H1 (cell line): ENCODE results near the gene GADD45GIP1. TPM values are rescaled to one million over a fixed set of nuclear protein-coding genes. Genes with fewer than 3 reads are reported as not detected.
"Not testable (repeated sequence)": the region's sequence is repeated elsewhere in the genome, so short reads cannot be mapped to it uniquely, and the experiment has no call there.

Experiments used
- CTCF ChIA-PET: fragments of 300-600 bp; sonication (Branson Sonifier 250); formaldehyde crosslinking; loops from one replicate; lab custom pipeline; 2021; ENCODE audit not compliant: partially characterized antibody; lab: Charles Lee
- POLR2A ChIA-PET: fragments of 300-600 bp; sonication (Branson Sonifier 250); formaldehyde crosslinking; loops from one replicate; lab custom pipeline; 2021; ENCODE audit warnings: inconsistent platforms; ENCODE audit not compliant: partially characterized antibody; lab: Charles Lee
- DNase-seq, 2 experiments: peaks; one replicate each; pipeline versions ENCODE4 v3.0.0 to v3.0.0-alpha.2; 2010 to 2022; ENCODE audit warnings: low spot score in 2 of 2, low read depth in 1 of 2, mixed read lengths in 1 of 2
- FAIRE-seq: peaks from 2 replicates; lab custom pipeline; 2011; peaks lifted over from hg19 to GRCh38; lab: Jason Lieb, UNC
- H2AFZ ChIP-seq: 2 replicates; pipeline ENCODE4 v1.8.1; 2012; ENCODE audit warnings: low read length, inconsistent platforms
- H2AK5ac ChIP-seq: 2 replicates; pipeline ENCODE4 v1.6.1; 2013; ENCODE audit warnings: low read depth, low read length
- H2BK120ac ChIP-seq: replicated peaks from 2 replicates; pipeline ENCODE3; 2013; ENCODE audit warnings: low read depth, low read length, inconsistent platforms
- H2BK12ac ChIP-seq: 2 replicates; pipeline ENCODE4 v1.6.1; 2013; ENCODE audit warnings: low read depth, low read length
- H2BK15ac ChIP-seq: 2 replicates; pipeline ENCODE4 v1.6.1; 2013; ENCODE audit warnings: low read length
- H2BK20ac ChIP-seq: 2 replicates; pipeline ENCODE4 v1.6.1; 2013; ENCODE audit warnings: low read length
- H2BK5ac ChIP-seq: 2 replicates; pipeline ENCODE4 v1.6.1; 2013; ENCODE audit warnings: low read depth, low read length
- H3K14ac ChIP-seq: 2 replicates; pipeline ENCODE4 v1.6.1; 2013; ENCODE audit warnings: inconsistent platforms; ENCODE audit not compliant: insufficient read length
- H3K18ac ChIP-seq: 2 replicates; pipeline ENCODE4 v1.6.1; 2013; ENCODE audit warnings: low read length; ENCODE audit errors: extremely low read depth
- H3K23ac ChIP-seq: 2 replicates; pipeline ENCODE4 v1.6.1; 2013; ENCODE audit warnings: inconsistent platforms; ENCODE audit not compliant: insufficient read length
- H3K23me2 ChIP-seq: 2 replicates; pipeline ENCODE4 v1.6.1; 2013; ENCODE audit warnings: low read depth, low read length
- H3K27ac ChIP-seq: 2 replicates; pipeline ENCODE4 v1.6.1; 2011; ENCODE audit warnings: low read depth, low read length, inconsistent platforms
- H3K27me3 ChIP-seq, 4 experiments: replicated peaks in 1 of 4; 1 replicate in 1 of 4; 2 replicates in 3 of 4; pipeline versions ENCODE4 v1.6.1 to v1.8.1; 2011 to 2013; ENCODE audit warnings: low read length in 3 of 4, mild to moderate bottlenecking in 3 of 4, inconsistent platforms in 2 of 4, mixed read lengths in 2 of 4, moderate library complexity in 1 of 4; ENCODE audit not compliant: control insufficient read depth in 3 of 4, insufficient read depth in 3 of 4; ENCODE audit errors: extremely low read depth in 1 of 4
- H3K36me3 ChIP-seq, 4 experiments: 2 replicates each; pipeline versions ENCODE4 v1.6.1 to v1.8.1; 2011 to 2013; ENCODE audit warnings: mild to moderate bottlenecking in 4 of 4, low read length in 3 of 4, moderate library complexity in 2 of 4, control low read depth in 1 of 4, inconsistent platforms in 1 of 4; ENCODE audit not compliant: insufficient read depth in 4 of 4, control insufficient read depth in 2 of 4
- H3K4ac ChIP-seq: replicated peaks from 2 replicates; pipeline ENCODE3; 2013; ENCODE audit warnings: low read length, low read depth, mixed read lengths, inconsistent platforms; ENCODE audit not compliant: insufficient read length
- H3K4me1 ChIP-seq, 4 experiments: replicated peaks in 1 of 4; 1 replicate in 1 of 4; 2 replicates in 3 of 4; pipeline versions ENCODE4 v1.6.1 to v1.8.1; 2011 to 2013; ENCODE audit warnings: low read length in 3 of 4, inconsistent platforms in 2 of 4, mixed read lengths in 1 of 4; ENCODE audit not compliant: insufficient read depth in 4 of 4, control insufficient read depth in 3 of 4
- H3K4me2 ChIP-seq, 2 experiments: 2 replicates each; pipeline versions ENCODE4 v1.6.1 to v1.8.1; 2011 to 2013; ENCODE audit warnings: low read depth in 2 of 2, low read length in 2 of 2, control low read depth in 1 of 2, inconsistent platforms in 1 of 2, mild to moderate bottlenecking in 1 of 2; ENCODE audit not compliant: insufficient read depth in 1 of 2
- H3K4me3 ChIP-seq, 4 experiments: fragments of 200-600, 300-600 bp in 1 of 4; sonication (generic), shearing (Covaris generic), sonication (Bioruptor Twin) in 1 of 4; 2 replicates each; pipeline versions ENCODE4 v1.5.1 to v1.8.1; 2011 to 2016; ENCODE audit warnings: low read length in 4 of 4, low read depth in 3 of 4, control low read depth in 2 of 4, inconsistent platforms in 2 of 4, mild to moderate bottlenecking in 2 of 4, mixed read lengths in 1 of 4, moderate library complexity in 1 of 4; ENCODE audit not compliant: insufficient read depth in 2 of 4; ENCODE audit errors: extremely low read depth in 1 of 4
- H3K56ac ChIP-seq: replicated peaks from 2 replicates; pipeline ENCODE3; 2013; ENCODE audit warnings: low read depth, mild to moderate bottlenecking, mixed read lengths, low read length, inconsistent platforms; ENCODE audit not compliant: insufficient read length
- H3K79me1 ChIP-seq: 2 replicates; pipeline ENCODE4 v1.6.1; 2013; ENCODE audit warnings: low read depth, low read length, control low read depth
- H3K79me2 ChIP-seq, 2 experiments: 2 replicates each; pipeline versions ENCODE4 v1.6.1 to v1.8.1; 2012 to 2013; ENCODE audit warnings: low read length in 2 of 2, mild to moderate bottlenecking in 2 of 2, inconsistent platforms in 1 of 2; ENCODE audit not compliant: insufficient read depth in 2 of 2, control insufficient read depth in 1 of 2
- H3K9ac ChIP-seq, 4 experiments: replicated peaks in 1 of 4; 1 replicate in 1 of 4; 2 replicates in 3 of 4; pipeline versions ENCODE4 v1.6.1 to v1.8.1; 2011 to 2013; ENCODE audit warnings: low read depth in 3 of 4, low read length in 3 of 4, control low read depth in 2 of 4, mild to moderate bottlenecking in 2 of 4, moderate library complexity in 2 of 4, inconsistent platforms in 1 of 4; ENCODE audit errors: extremely low read depth in 1 of 4
- H3K9me3 ChIP-seq, 2 experiments: 2 replicates each; pipeline versions ENCODE4 v1.6.1 to v1.8.1; 2012 to 2013; ENCODE audit warnings: mild to moderate bottlenecking in 2 of 2, moderate library complexity in 2 of 2, control low read depth in 1 of 2, inconsistent platforms in 1 of 2, low read depth in 1 of 2, low read length in 1 of 2, mixed read lengths in 1 of 2; ENCODE audit not compliant: insufficient read depth in 2 of 2
- H4K20me1 ChIP-seq, 2 experiments: replicated peaks in 1 of 2; 2 replicates each; pipeline versions ENCODE3 to v1.8.1; 2011 to 2013; ENCODE audit warnings: inconsistent platforms in 2 of 2, low read length in 2 of 2, mild to moderate bottlenecking in 1 of 2; ENCODE audit not compliant: insufficient read depth in 2 of 2, control insufficient read depth in 1 of 2
- H4K5ac ChIP-seq: 2 replicates; pipeline ENCODE4 v1.6.1; 2013; ENCODE audit warnings: low read length, low read depth, mixed read lengths, inconsistent platforms; ENCODE audit not compliant: insufficient read length
- H4K8ac ChIP-seq: 2 replicates; pipeline ENCODE4 v1.8.0; 2013; ENCODE audit warnings: mild to moderate bottlenecking, moderate library complexity, low read length, inconsistent platforms; ENCODE audit not compliant: insufficient read depth; ENCODE audit errors: extremely low read depth
- H4K91ac ChIP-seq: replicated peaks from 2 replicates; pipeline ENCODE3; 2013; ENCODE audit warnings: low read length, mixed read lengths, inconsistent platforms; ENCODE audit not compliant: insufficient read length
- WGBS, 2 experiments: shearing (Covaris generic) in 1 of 2; methylation state at CpG; one replicate each; pipeline versions ENCODE4 v1.1.6 to v1.1.7; 2013 to 2015; ENCODE audit warnings: low lambda C conversion rate in 2 of 2, mixed read lengths in 2 of 2, inconsistent platforms in 1 of 2, low coverage in 1 of 2, missing lambda C conversion rate in 1 of 2; ENCODE audit not compliant: insufficient replicate concordance in 2 of 2, insufficient coverage in 1 of 2, insufficient read length in 1 of 2; ENCODE audit errors: extremely low coverage in 1 of 2, missing lambda C conversion rate in 1 of 2; 5-methylcytosine and 5-hydroxymethylcytosine counted together
- polyA plus RNA-seq, 7 experiments: library from polyadenylated mRNA; depleted of rRNA in 3 of 7; stranded (reverse) in 5 of 7; unstranded in 2 of 7; fragments of >200 nt in 5 of 7; fragments of 200-250 nt in 2 of 7; gene quantifications; 1 replicate in 5 of 7; 2 replicates in 1 of 7; 4 replicates in 1 of 7; pipeline versions ENCODE4 v1.2.1 to v1.2.3, GENCODE V29; 2011 to 2013; ENCODE audit warnings: missing spikeins in 2 of 7, mixed read lengths in 2 of 7
- total RNA-seq: library from RNA; stranded (reverse); fragmentation: NEBNext Ultra II Directional; extraction: Animal tissue kit (Norgen Biotek cat#: 25700); gene quantifications from 2 replicates; pipeline ENCODE4 v1.2.1, GENCODE V29; 2021

GADD45GIP1 gene
- total and polyA plus RNA-seq, 2 of the 8 experiments (the other 6 are each of a cell fraction or from before 2014, with no cell fraction given) = 42.2 to 42.6 TPM

DNA sequence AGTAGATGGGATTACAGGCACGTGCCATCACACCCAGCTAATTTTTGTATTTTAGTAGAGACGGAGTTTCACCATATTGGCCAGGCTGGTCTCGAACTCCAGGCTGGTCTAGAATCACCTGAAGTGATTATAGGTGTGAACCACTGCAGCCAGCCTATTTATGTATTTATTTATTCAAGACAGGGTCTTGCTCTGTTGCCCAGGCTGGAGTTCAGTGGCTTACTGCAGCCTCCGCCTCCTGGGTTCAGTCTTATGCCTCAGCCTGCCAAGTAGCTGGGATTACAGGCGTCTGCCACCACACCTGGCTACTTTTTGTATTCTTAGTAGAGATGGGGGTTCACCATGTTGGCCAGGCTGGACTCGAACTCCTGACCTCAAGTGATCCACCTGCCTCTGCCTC lies 5.0 kb downstream of the GADD45GIP1 start:
- not testable (repeated sequence) for H3K14ac ChIP-seq, H3K4ac ChIP-seq, H4K8ac ChIP-seq, H3K4me3 ChIP-seq, H3K23ac ChIP-seq, H2BK120ac ChIP-seq, H3K4me1 ChIP-seq, H4K91ac ChIP-seq, H2AK5ac ChIP-seq, H2BK5ac ChIP-seq, H3K27me3 ChIP-seq, H2BK20ac ChIP-seq, H3K9ac ChIP-seq, H2BK12ac ChIP-seq, H4K5ac ChIP-seq, H3K27ac ChIP-seq, DNase-seq, FAIRE-seq, H2BK15ac ChIP-seq, H3K23me2 ChIP-seq, H3K9me3 ChIP-seq, H3K4me2 ChIP-seq, H3K79me1 ChIP-seq, H3K18ac ChIP-seq, H4K20me1 ChIP-seq, H2AFZ ChIP-seq, H3K56ac ChIP-seq
- H3K36me3 ChIP-seq = peaks cover 19 to 60% (median 32%) of the 10 kb centered on the region in 4 experiments
- ChIA-PET POLR2A (interaction anchor here (0.6 to 8.1 kb wide), 16 partner anchors 10 to 147 kb away, joined by 3 to 71 read pairs (median 6); partner anchors contain the start of genes CALR, FARSA, GCDH and KLF1), CTCF (interaction anchor here (1.6 to 6.7 kb wide), 2 partner anchors 11 to 14 kb away, joined by 3 to 62 read pairs; no protein-coding TSS in a partner anchor)
- WGBS, 2 experiments = 94% methylated on average over 6 of the region's 6 CpGs; no CpG with 5 or more reads in 1 of the 2 experiments
- peaks cover 4 to 37% of the 10 kb centered on the region in 2 experiments; a peak in 3 of 4 replicates for H3K79me2 ChIP-seq
